Measurements from ENCODE around the gene STPG2. TPM values are rescaled to one million over a fixed set of nuclear protein-coding genes. Genes with fewer than 3 reads are reported as not detected.

Gene STPG2
- total and polyA plus RNA-seq, 4 donors: 0.05 to 0.67 (median 0.28) TPM; not detected in 1

- H3K4me1 ChIP-seq (ENCODE audit: control insufficient read depth in 4 of 4, insufficient read depth in 4 of 4, low read length in 3 of 4): no peaks in the 10 kb centered on the region
- peaks cover 0 to 2% (median 0%) of the 10 kb centered on the region in 4 donors for H3K9me3 ChIP-seq (ENCODE audit: control insufficient read depth in 4 of 4, low read length in 3 of 4)
- no peak for DNase-seq (ENCODE audit: low spot score)
- H3K27ac ChIP-seq (ENCODE audit: low read depth in 1 of 2, low read length in 2 of 2): no peak overlapping the region
- no peak overlapping the region for H3K4me3 ChIP-seq (ENCODE audit: low read depth in 1 of 3, low read length in 3 of 3)
- no peak overlapping the region for H3K9ac ChIP-seq (ENCODE audit: low read depth in 1 of 2, low read length in 2 of 2)
- H3K36me3 ChIP-seq (ENCODE audit: control insufficient read depth in 4 of 4, insufficient read depth in 3 of 4, low read depth in 1 of 4, low read length in 3 of 4): no peaks in the 10 kb centered on the region
- no peak for TF ChIP-seq ZBTB33 (IDR thresholded peaks at IDR 0.05)
- no peak for TF ChIP-seq TAF1 (conservative IDR thresholded peaks at IDR 0.05)
- no peak for TF ChIP-seq JUND (IDR thresholded peaks at IDR 0.05)
- TF ChIP-seq REST (IDR thresholded peaks at IDR 0.05): no peak
- TF ChIP-seq RAD21 (IDR thresholded peaks at IDR 0.05): no peak
- no peak for TF ChIP-seq FOXA2 (IDR thresholded peaks at IDR 0.05)
- TF ChIP-seq SP1 (IDR thresholded peaks at IDR 0.05): no peak
- no peak for TF ChIP-seq ATF3 (IDR thresholded peaks at IDR 0.05)
- no peak for TF ChIP-seq GABPA (IDR thresholded peaks at IDR 0.05 in 1 of 2, conservative IDR thresholded peaks at IDR 0.05 in 1 of 2)
- no peak for TF ChIP-seq FOXA1 (IDR thresholded peaks at IDR 0.05)
- no peak for TF ChIP-seq MAX (IDR thresholded peaks at IDR 0.05)
- no peak for TF ChIP-seq CTCF (IDR thresholded peaks at IDR 0.05; ENCODE audit: low read depth, low read length, missing input control)
- TF ChIP-seq YY1 (IDR thresholded peaks at IDR 0.05): no peak
- no peak for TF ChIP-seq RXRA (IDR thresholded peaks at IDR 0.05)
- no peak for TF ChIP-seq NR2F2 (IDR thresholded peaks at IDR 0.05)
- TF ChIP-seq HNF4A (conservative IDR thresholded peaks at IDR 0.05): no peak
- TF ChIP-seq EGR1 (IDR thresholded peaks at IDR 0.05; ENCODE audit: low read depth in 2 of 2): no peak
- no peak for TF ChIP-seq HNF4G (IDR thresholded peaks at IDR 0.05)
- 73% methylated on average over 3 of the region's 3 CpGs for WGBS
- H3K27me3 ChIP-seq (ENCODE audit: control insufficient read depth in 4 of 4, insufficient read depth in 4 of 4, low read length in 3 of 4): no peaks in the 10 kb centered on the region
Measured at GRCh38 chr4:97691111-97691605, 452.1 kb downstream of the STPG2 start.

Data from liver (tissue), 9 donors.